COR-L47 (cell line): ENCODE results near the gene HCN4.

Source experiments
- DNase-seq: peaks from one replicate; lab custom pipeline; 2025; lab: John Stamatoyannopoulos, UW

The HCN4 gene

GRCh38 chr15:73378089-73378488 lies 9.3 kb upstream of the HCN4 start:
- DNase-seq: no peak

- DNase-seq: peak; percentile 89
Measured at GRCh38 chr15:73375755-73376305, 7.1 kb upstream of the HCN4 start.

- no peak for DNase-seq
Measured at GRCh38 chr15:73375012-73375411, 6.3 kb upstream of the HCN4 start.

GRCh38 chr15:73374604-73375003 lies 5.8 kb upstream of the HCN4 start:
- DNase-seq: no peak

GRCh38 chr15:73373221-73373620 lies 4.5 kb upstream of the HCN4 start:
- no peak for DNase-seq

GRCh38 chr15:73371812-73372211 lies 3.1 kb upstream of the HCN4 start:
- no peak for DNase-seq

GRCh38 chr15:73370151-73370550 lies 1.4 kb upstream of the HCN4 start:
- DNase-seq: no peak

- DNase-seq: no peak
Measured at GRCh38 chr15:73369154-73369694, 466 bp upstream of the HCN4 start.

- no peak for DNase-seq
Measured at GRCh38 chr15:73367624-73368300, 996 bp downstream of the HCN4 start.

- no peak for DNase-seq
Measured at GRCh38 chr15:73366766-73367623, 1.8 kb downstream of the HCN4 start.

- no peak for DNase-seq
Measured at GRCh38 chr15:73364070-73364469, 4.7 kb downstream of the HCN4 start.

GRCh38 chr15:73362900-73363299 lies 5.9 kb downstream of the HCN4 start:
- DNase-seq: no peak

- no peak for DNase-seq
Measured at GRCh38 chr15:73361337-73361736, 7.4 kb downstream of the HCN4 start.

- DNase-seq: no peak
Measured at GRCh38 chr15:73359651-73360050, 9.1 kb downstream of the HCN4 start.

GRCh38 chr15:73357999-73358665 lies 10.6 kb downstream of the HCN4 start:
- peak; percentile 91 for DNase-seq

- no peak for DNase-seq
Measured at GRCh38 chr15:73355612-73356265, 13.0 kb downstream of the HCN4 start.

GRCh38 chr15:73354241-73354640 lies 14.5 kb downstream of the HCN4 start:
- no peak for DNase-seq

- DNase-seq: peak; percentile 36
Measured at GRCh38 chr15:73353734-73354133, 15.0 kb downstream of the HCN4 start.

GRCh38 chr15:73352082-73352481 lies 16.7 kb downstream of the HCN4 start:
- DNase-seq: no peak

GRCh38 chr15:73349191-73349590 lies 19.6 kb downstream of the HCN4 start:
- no peak for DNase-seq

- no peak for DNase-seq
Measured at GRCh38 chr15:73346735-73347312, 21.9 kb downstream of the HCN4 start.
